GM19438 (cell line): Measurements from ENCODE around the gene DDX39B.
"Not testable (repeated sequence)": the region's sequence is repeated elsewhere in the genome, so short reads cannot be mapped to it uniquely, and the experiment has no call there.

ENCODE experiments used
- ATAC-seq: cut with Tn5 transposase; IDR thresholded peaks from one replicate; pipeline ENCODE4 v1.9.1; 2021; ENCODE audit warnings: low read depth; ENCODE audit not compliant: unreplicated experiment

Gene DDX39B

DNA sequence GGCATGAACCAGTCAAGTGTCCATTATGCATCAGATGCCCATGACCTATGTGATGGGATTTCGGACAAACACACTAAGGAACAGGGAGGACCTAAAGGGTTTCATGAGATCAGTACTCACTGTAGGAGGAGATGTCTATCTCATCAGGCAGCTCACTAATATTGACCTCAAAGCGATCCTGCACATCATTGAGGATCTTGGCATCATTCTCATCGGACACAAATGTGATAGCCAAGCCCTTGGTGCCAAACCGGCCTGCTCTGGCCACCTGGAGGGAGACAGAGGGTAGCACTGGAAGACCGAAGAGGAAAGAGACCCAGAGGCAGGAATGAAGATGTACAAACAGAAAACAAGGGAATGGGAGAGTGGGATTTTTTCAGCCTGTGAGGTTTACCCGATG is 11.1 kb downstream of the DDX39B start:
- no peak for ATAC-seq

DNA sequence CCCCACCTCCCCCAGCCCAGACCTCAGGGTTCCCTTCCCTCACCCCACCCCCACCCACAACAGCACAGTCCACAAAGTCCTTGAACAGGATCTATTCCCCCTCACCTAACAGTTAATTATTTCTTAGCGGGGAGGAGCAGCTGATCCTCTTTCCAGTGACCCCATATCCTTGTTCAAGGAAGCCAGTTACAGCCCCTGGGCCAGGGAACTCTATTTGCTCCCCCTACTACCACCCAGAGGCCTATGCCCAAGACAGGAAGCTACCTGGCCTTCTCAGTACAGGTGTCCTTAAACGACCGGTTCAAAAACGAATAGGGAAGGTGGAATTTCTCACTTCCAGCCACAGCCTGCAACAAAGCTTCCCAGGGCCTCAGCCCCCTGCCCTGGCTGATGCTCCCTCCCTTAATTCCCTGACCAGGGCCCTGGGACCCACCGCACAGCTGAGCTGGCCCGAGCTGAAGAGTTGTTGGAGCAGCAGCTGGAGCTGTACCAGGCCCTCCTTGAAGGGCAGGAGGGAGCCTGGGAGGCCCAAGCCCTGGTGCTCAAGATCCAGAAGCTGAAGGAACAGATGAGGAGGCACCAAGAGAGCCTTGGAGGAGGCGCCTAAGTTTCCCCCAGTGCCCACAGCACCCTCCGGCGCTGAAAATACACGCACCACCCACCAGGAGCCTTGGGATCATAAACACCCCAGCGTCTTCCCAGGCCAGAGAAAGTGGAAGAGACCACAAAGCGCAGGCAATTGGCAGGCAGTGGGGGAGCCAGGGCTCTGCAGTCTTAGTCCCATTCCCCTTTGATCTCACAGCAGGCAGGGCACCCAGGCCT is 12.3 kb downstream of the DDX39B start:
- no peak for ATAC-seq

DNA sequence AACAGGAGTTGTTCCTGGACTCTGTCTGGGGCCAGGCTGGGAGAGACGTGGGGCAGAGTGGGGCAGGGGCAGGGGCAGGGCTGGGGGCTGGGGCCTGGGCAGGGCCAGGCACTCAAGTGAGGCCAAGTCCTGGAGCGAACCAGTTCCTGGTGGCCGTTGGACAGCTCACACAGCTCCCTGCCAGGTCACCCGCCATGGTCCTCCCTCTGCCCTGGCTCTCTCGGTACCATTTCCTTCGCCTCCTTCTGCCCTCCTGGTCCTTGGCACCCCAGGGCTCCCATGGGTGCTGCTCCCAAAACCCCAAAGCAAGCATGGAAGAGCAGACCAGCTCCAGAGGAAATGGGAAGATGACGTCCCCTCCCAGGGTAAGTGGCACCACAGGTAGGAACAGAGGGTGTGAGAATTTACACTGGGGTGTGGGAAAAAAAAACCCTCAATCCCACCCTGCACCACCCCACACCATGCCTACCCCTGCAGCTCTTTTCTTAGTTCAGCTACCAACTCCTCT is 12.9 kb downstream of the DDX39B start, which contains the start of gene MCCD1:
TSS of gene MCCD1 (plus strand) at position 142 of the 508 bp plus-strand sequence. CDS start at position 195, 53 bp downstream.
- no peak for ATAC-seq

DNA sequence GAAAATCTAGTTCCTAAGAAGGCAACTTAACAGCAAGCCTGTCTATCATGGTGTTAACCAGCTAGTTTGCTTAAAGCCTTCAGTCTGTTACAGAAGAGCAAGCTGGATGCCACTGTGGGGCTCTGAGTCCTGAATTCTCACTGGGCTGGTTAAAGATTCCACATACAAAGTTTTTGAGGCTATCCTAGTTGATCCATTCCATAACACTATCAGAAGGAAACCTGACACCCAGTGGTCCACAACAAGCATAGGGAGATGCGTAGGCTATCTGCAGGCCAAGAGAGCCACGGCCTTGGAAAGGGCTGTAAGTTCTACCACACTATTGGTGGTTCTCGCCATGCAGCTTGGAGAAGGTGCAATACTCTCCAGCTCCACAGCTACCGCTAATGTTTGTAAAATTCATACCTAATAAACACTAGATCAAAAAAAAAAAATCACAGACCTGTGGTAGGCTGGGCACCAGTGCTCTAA is 13.5 kb downstream of the DDX39B start:
- ATAC-seq, result no peak

GRCh38 chr6:31525932-31526591 is 15.7 kb downstream of the DDX39B start:
- ATAC-seq, result no peak

GRCh38 chr6:31525553-31525931 is 16.3 kb downstream of the DDX39B start:
- ATAC-seq, result no peak

- no peak for ATAC-seq
Observed at GRCh38 chr6:31521835-31522234, 20.0 kb downstream of the DDX39B start.

DNA sequence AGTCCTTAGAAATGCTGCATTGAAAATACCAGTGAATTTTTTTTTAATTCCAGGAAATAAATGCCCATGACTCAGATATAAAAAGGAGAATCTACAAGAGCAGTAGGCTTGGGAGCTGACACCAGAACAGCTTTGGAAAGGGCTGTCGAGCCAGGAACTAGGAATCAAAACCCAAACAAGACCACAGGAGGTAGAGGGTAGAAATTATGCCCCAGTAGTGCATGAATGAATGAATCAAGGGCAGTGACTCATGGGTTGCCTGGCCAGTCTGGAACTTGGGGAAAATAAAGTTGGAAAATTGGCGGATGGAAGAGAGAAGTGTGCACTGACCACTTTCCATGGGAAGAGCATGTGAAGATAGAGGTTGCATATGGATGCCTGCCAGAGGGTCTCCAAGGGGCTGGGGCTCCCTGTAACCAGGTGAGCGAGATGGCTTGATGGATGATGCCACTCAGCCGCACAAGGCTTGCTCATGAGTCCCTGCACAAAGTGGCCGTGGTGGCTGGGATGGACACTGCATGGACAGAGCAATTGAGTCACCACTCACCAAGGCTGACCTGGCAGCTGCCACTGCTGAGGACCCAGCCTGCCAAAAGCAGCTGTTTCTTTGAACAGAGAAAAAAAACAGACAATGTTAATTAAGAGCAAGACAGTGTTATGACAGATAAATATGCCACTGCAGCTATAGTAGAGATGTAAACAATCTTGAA is 28.2 kb downstream of the DDX39B start:
- no peak for ATAC-seq

- ATAC-seq, result no peak
Observed at GRCh38 chr6:31510007-31510406, 31.8 kb downstream of the DDX39B start.

DNA sequence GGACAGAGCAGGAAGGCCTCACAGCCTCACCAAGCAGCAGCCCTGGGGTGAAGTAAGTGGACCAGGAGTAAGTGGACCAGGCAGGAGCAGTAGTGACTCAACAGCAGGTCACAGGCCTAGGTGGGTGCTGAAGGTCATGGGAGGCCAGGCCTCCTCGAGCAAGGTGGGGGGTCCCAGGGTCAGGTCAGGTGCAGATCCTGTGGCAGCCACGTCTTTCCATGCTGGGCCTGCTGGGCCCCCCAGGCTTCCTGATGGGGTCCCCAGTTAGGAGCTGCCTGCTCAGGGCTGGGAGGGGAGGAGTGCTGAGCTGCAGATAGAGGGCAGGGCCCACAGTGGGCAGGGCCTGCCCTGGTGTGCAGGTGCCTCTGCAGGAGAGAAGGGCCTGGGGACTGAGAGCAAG is 32.8 kb downstream of the DDX39B start:
- ATAC-seq, result not testable (repeated sequence)

DNA sequence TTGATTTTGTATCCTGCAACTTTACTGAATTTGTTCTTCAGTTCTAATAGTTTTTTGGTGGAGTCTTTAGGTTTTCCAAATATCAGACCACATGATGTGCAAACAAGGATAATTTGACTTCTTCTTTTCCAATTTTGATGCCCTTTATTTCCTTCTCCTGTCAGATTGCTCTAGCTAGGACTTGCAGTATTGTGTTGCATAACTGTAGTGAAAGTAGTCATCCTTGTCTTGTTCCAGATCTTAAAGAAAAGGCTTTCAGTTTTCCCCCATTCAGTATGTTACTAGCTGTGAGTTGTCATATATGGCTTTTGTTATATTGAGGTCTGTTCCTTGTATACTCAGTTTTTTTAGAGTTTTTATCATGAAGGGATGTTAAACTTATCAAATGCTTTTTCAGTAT is 39.2 kb downstream of the DDX39B start:
- ATAC-seq, result no peak

GRCh38 chr6:31499648-31500047 is 42.2 kb downstream of the DDX39B start:
- ATAC-seq, result not testable (repeated sequence)

GRCh38 chr6:31498748-31499147 is 43.1 kb downstream of the DDX39B start:
- ATAC-seq, result no peak

DNA sequence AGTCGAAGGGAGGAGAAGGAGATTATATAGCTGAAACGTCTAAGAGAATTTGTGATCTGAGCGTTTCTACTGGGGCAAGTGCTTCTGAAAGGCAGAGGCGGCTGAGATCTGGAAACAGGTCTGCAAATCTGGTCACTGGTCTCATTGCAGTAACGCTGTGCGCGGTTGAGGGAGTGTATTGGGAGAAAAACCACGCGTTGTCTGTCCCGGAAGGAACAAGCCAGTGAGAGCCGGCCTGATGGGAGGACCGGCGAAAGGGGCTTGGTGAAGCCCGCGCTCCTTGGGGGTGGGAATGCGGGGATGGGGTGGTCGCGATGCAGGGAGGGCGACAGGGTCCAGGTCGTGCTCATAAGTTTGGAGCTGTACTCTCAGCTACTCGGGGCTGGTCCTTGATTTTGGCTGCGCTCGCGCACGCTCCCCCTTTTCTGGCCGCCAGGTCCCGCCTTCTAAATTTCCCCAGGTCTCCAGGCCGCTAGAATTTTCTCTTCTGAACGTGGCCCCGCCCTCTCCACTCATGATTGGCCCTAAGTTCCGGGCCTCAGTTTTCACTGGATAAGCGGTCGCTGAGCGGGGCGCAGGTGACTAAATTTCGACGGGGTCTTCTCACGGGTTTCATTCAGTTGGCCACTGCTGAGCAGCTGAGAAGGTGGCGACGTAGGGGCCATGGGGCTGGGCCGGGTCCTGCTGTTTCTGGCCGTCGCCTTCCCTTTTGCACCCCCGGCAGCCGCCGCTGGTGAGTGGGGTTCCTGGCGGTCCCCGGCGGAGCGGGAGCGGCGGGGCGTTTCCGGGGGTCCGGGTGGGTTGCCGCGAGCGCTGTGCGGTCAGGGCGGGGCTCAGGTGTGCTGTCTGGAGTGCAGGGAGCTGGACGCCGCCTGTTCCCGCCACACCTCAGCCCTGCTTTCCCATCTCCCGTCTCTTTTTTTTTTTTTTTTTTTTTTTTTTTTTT is 44.0 kb downstream of the DDX39B start, which contains the start of gene MICB:
TSS of gene MICB (plus strand) at position 615 of the 946 bp plus-strand sequence. CDS start at position 664, 49 bp downstream.
- peak; percentile 53 for ATAC-seq

DNA sequence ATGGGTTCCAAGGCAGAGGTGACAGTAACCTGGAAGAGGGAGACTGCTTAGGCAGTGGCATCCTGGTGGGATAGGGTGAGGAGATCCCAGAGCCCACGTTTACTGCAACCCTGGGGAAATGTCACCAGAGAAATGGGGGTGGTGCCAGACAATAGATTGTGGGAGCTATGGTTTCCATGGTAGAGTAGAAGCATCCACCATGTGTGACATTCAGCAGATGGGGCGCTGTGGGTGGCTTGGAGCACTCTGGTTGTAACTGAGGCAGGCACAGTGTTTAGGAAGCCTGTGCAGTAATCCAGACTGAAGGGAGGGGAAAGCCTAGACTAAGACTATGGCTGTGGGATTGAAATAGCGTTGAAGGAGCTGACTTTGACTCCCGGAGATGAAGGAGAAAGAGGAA is 45.0 kb downstream of the DDX39B start:
- ATAC-seq, result not testable (repeated sequence)

- no peak for ATAC-seq
Observed at GRCh38 chr6:31495580-31495979, 46.2 kb downstream of the DDX39B start.

GRCh38 chr6:31493875-31494694 is 47.7 kb downstream of the DDX39B start:
- no peak for ATAC-seq

- ATAC-seq, result not testable (repeated sequence)
Observed at GRCh38 chr6:31493550-31493874, 48.3 kb downstream of the DDX39B start.
